ENCODE data around the gene GBP1. TPM values are rescaled to one million over a fixed set of nuclear protein-coding genes. Genes with fewer than 3 reads are reported as not detected.
"Not testable (repeated sequence)": the region's sequence is repeated elsewhere in the genome, so short reads cannot be mapped to it uniquely, and the experiment has no call there.

Gene GBP1
- total RNA-seq (2014; rRNA removed; shearing (Covaris generic)), result 101 and 111 TPM in 2 replicates

- peak; percentile 69 for DNase-seq (ENCODE audit: low read depth)
Measured at GRCh38 chr1:89065079-89065868, at the start of gene GBP1. GBP1 (minus strand) TSS chr1:89065208; CDS start chr1:89063234, 1,974 bp downstream.

- no peak for DNase-seq (ENCODE audit: low read depth)
Measured at GRCh38 chr1:89114662-89115061, 49.7 kb upstream of the GBP1 start.

- DNase-seq (ENCODE audit: low read depth), result no peak
Measured at GRCh38 chr1:89112871-89113613, 48.0 kb upstream of the GBP1 start.

- no peak for DNase-seq (ENCODE audit: low read depth)
Measured at GRCh38 chr1:89104687-89105086, 39.7 kb upstream of the GBP1 start.

- no peak for DNase-seq (ENCODE audit: low read depth)
Measured at GRCh38 chr1:89104147-89104546, 39.1 kb upstream of the GBP1 start.

GRCh38 chr1:89102021-89102420, 37.0 kb upstream of the GBP1 start:
- DNase-seq (ENCODE audit: low read depth), result no peak

- DNase-seq (ENCODE audit: low read depth), result peak; percentile 13
Measured at GRCh38 chr1:89100412-89100811, 35.4 kb upstream of the GBP1 start.

GRCh38 chr1:89098857-89099256, 33.8 kb upstream of the GBP1 start:
- no peak for DNase-seq (ENCODE audit: low read depth)

- DNase-seq (ENCODE audit: low read depth), result no peak
Measured at GRCh38 chr1:89095737-89096136, 30.7 kb upstream of the GBP1 start.

- DNase-seq (ENCODE audit: low read depth), result no peak
Measured at GRCh38 chr1:89089962-89090361, 25.0 kb upstream of the GBP1 start.

- DNase-seq (ENCODE audit: low read depth), result no peak
Measured at GRCh38 chr1:89088572-89088971, 23.6 kb upstream of the GBP1 start.

GRCh38 chr1:89087241-89087640, 22.2 kb upstream of the GBP1 start:
- DNase-seq (ENCODE audit: low read depth), result no peak

- peak; percentile 44 for DNase-seq (ENCODE audit: low read depth)
Measured at GRCh38 chr1:89085781-89086180, 20.8 kb upstream of the GBP1 start.

- no peak for DNase-seq (ENCODE audit: low read depth)
Measured at GRCh38 chr1:89081005-89081404, 16.0 kb upstream of the GBP1 start.

- not testable (repeated sequence) for DNase-seq (ENCODE audit: low read depth)
Measured at GRCh38 chr1:89080068-89080467, 15.1 kb upstream of the GBP1 start.

- not testable (repeated sequence) for DNase-seq (ENCODE audit: low read depth)
Measured at GRCh38 chr1:89072466-89073065, 7.6 kb upstream of the GBP1 start.

GRCh38 chr1:89070509-89070908, 5.5 kb upstream of the GBP1 start:
- no peak for DNase-seq (ENCODE audit: low read depth)

GRCh38 chr1:89069951-89070350, 4.9 kb upstream of the GBP1 start:
- no peak for DNase-seq (ENCODE audit: low read depth)

- peak; percentile 82 for DNase-seq (ENCODE audit: low read depth)
Measured at GRCh38 chr1:89068291-89068690, 3.3 kb upstream of the GBP1 start.

GRCh38 chr1:89064632-89065031, 376 bp downstream of the GBP1 start:
- DNase-seq (ENCODE audit: low read depth), result peak; percentile 13

GRCh38 chr1:89063094-89063493, 1.9 kb downstream of the GBP1 start:
- DNase-seq (ENCODE audit: low read depth), result no peak

- no peak for DNase-seq (ENCODE audit: low read depth)
Measured at GRCh38 chr1:89060091-89060490, 4.9 kb downstream of the GBP1 start.

- DNase-seq (ENCODE audit: low read depth), result no peak
Measured at GRCh38 chr1:89051955-89052312, 13.1 kb downstream of the GBP1 start.

Data from Daoy (cell line).